GM18907 (cell line): ENCODE results near the gene IFNA8.
"Not testable (repeated sequence)": the region's sequence is repeated elsewhere in the genome, so short reads cannot be mapped to it uniquely, and the experiment has no call there.

Experiments
- ATAC-seq: cut with Tn5 transposase; IDR thresholded peaks from one replicate; pipeline ENCODE4 v1.9.1; 2021; ENCODE audit warnings: mild to moderate bottlenecking, moderate library complexity; ENCODE audit not compliant: unreplicated experiment

Gene IFNA8

DNA sequence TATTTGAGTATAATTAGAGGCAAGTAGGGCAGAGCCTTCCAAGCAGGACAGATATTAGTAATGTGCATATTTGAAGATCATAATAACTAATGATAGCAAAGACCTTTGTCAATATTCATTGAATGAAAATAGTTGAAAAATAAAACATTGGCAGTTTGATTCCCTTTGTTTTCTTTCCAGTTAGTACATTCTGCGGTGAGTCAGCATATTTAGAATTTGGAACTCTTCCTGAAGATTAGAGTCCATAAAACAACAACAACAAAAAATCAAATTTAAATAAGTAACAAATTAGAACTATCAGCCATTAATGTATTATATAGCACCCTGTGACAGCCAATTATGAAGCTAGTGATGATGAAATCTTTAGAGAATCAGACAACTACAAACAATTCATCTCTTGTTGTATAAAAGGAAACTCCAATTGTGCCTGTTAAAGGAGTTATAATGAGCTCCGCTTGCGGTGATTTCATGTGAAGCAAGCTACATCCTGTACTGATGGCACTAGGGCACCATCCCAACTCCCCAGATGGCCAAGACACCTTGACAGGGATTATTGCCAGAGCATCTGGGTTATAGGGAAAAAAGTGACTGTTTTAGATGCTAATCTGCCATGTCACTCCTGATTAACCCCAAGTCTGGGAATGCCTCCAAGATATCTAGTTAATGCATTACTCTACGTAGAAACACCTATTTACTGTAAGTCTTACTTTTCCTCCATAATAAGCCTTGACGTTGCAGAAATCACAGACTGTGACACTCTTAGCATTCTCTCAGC is 6.8 kb downstream of the IFNA8 start:
- ATAC-seq, result no peak

DNA sequence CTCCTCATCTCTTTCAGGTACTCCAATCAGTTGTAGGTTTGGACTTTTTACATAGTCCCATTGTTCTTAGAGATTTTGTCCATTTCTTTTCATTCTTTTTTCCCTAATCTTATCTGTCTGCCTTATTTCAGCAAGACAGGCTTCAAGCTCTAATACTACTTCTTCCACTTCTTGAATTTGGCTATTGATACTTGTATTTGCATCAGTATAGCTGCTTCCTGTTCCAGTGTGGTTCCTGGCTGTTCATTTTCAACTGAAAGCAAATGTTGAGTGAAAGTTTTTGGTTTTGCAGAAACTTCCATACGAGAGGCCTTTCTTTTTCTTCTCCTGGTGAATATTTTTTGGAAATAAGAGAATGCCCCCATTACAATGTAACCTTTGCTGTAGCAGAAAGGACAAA is 19.3 kb downstream of the IFNA8 start:
- no peak for ATAC-seq

DNA sequence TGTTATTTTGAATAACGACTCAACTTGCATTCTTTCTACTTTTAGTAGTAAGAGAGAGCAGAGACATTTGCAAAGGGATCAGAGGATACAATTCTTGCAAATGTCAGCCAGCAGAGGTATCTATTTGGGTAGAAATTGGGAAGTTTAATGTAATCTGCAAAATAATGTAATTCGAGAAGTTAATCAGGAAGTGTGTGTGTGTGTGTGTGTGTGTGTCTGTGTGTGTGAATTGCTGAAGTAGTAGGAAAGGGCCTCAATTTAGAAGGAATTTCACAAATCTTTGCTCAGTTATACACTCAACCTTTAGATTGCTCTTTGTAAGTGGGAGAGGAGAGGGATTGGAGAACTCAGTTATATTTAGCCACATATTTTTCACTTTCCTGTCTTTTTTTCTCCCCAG is 20.3 kb downstream of the IFNA8 start:
- ATAC-seq, result no peak

DNA sequence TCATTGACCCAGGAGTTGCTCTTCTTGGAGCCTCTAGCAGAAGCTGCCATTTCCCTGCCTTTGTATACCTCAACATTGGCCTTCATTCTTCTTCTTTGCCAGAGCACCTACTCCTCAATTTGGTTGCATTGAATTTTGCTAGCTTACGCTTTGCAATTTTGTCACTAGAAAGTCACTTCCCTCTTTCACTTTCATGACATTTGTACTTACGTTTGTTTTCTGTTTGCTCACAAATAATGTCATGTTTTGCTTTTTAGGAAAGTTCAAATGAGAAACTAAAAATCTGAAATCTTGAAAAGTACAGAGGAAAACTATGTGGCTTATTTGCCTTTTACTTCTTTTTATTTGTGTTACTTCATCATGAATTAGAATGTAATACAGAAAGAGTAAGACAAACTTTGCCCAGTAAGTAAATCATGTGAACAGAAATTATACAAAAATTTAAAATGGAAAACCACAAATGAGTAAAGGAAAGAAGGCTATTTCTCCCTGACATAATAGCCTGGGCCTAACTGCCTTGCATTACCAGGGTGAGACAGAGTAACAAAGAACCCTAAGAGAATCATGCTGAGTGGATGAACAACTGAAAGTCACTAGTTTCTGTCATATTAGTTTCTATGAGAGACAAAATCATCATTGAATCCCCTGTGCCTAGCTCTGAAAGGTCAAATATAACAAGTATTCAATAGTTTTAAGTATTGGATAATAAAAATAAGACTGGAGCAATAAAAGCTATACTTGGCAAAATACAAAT is 23.9 kb downstream of the IFNA8 start:
- peak; percentile 64 for ATAC-seq

- peak; percentile 39 for ATAC-seq
Measured at GRCh38 chr9:21434202-21435014, 25.5 kb downstream of the IFNA8 start.

- ATAC-seq, result not testable (repeated sequence)
Measured at GRCh38 chr9:21435015-21435383, 26.1 kb downstream of the IFNA8 start.

DNA sequence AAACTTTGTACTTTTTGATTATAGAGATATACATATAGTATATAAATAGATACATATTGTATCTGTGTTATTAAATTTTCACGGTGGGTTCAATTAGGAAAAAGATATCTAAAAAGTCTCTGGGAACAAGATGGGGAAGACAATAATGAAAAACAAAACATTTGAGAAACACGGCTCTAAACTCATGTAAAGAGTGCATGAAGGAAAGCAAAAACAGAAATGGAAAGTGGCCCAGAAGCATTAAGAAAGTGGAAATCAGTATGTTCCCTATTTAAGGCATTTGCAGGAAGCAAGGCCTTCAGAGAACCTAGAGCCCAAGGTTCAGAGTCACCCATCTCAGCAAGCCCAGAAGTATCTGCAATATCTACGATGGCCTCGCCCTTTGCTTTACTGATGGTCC is 31.2 kb downstream of the IFNA8 start, which contains the start of gene IFNA1:
TSS of gene IFNA1 (plus strand) at position 301 of the 400 bp plus-strand sequence. CDS start at position 370, 69 bp downstream.
- ATAC-seq, result no peak

- ATAC-seq, result peak; percentile 96
Measured at GRCh38 chr9:21443849-21444625, 35.1 kb downstream of the IFNA8 start.

GRCh38 chr9:21449312-21449711 is 40.4 kb downstream of the IFNA8 start:
- ATAC-seq, result not testable (repeated sequence)

DNA sequence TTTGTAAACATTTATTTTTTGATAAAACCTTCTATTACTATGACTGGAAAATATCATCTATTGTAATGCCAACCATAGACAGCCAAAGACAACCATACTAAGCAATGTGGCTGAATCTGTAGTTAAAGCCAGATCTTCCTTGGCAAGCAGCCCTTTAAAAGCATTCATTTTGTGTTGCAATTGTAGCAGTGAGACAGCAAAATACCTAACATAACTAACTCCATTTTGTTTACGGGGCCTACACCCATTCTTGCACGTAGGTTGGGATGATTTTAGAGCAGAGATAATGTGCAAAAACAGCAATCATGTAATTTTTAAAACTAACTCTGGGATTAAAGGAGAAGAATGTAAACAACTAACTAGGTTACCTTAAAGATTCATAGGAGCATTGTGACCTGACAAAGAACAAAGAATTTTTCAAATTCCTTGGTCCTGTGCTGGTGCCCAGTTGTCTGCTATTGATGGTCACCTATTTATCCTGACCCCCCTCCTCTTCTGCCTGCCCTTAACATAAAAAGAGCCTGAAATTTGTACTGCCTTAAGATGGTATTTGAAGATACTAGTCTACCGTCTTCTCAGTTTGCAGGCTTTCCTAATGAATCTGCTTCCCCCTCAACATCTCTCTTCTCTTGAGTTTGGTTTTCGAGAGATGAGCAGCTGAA is 41.9 kb downstream of the IFNA8 start:
- no peak for ATAC-seq

GRCh38 chr9:21452681-21453080 is 43.8 kb downstream of the IFNA8 start:
- no peak for ATAC-seq

- ATAC-seq, result no peak
Measured at GRCh38 chr9:21454149-21454548, 45.2 kb downstream of the IFNA8 start.

GRCh38 chr9:21455320-21455719 is 46.4 kb downstream of the IFNA8 start:
- peak; percentile 96 for ATAC-seq
